Lower leg skin (tissue), 3 donors: ENCODE data around the gene ZNF789.

Source experiments
- CTCF ChIP-seq, 3 donors: fragments of 450-650 bp; IDR thresholded peaks; one replicate each; pipeline ENCODE4 v1.5.1; 2016; ENCODE audit warnings: antibody characterized with exemption in 3 of 3, mild to moderate bottlenecking in 3 of 3, moderate library complexity in 2 of 3
- POLR2A ChIP-seq, 2 donors: fragments of 450-650 bp; IDR thresholded peaks; one replicate each; pipeline ENCODE4 v1.6.1; 2016 to 2017; ENCODE audit warnings: antibody characterized with exemption in 2 of 2, mild to moderate bottlenecking in 1 of 2, moderate library complexity in 1 of 2

GRCh38 chr7:99531354-99531765, 58.7 kb downstream of the ZNF789 start:
- TF ChIP-seq CTCF (IDR thresholded peaks at IDR 0.05) (no peak), POLR2A (IDR thresholded peaks at IDR 0.05) (no peak)
